Gastrocnemius medialis (tissue), 4 donors: ENCODE measurements around the gene CNTN2.

Experiments
- POLR2A ChIP-seq, 2 donors: fragments of 450-650 bp; IDR thresholded peaks; one replicate each; pipeline ENCODE4 v1.6.1; 2017; ENCODE audit warnings: antibody characterized with exemption in 2 of 2, mild to moderate bottlenecking in 2 of 2, moderate library complexity in 2 of 2
- TF ChIP-seq, protein P1 (sequence below), 5 experiments: fragments of 450-650 bp in 3 of 5; fragments of 200-600 bp in 2 of 5; sonication (generic) in 2 of 5; IDR thresholded peaks in 4 of 5; conservative IDR thresholded peaks in 1 of 5; 1 replicate in 4 of 5; 2 replicates in 1 of 5; pipeline ENCODE4 v1.5.1; 2016 to 2019; ENCODE audit warnings: antibody characterized with exemption in 5 of 5, mild to moderate bottlenecking in 3 of 5, moderate library complexity in 3 of 5

DNA sequence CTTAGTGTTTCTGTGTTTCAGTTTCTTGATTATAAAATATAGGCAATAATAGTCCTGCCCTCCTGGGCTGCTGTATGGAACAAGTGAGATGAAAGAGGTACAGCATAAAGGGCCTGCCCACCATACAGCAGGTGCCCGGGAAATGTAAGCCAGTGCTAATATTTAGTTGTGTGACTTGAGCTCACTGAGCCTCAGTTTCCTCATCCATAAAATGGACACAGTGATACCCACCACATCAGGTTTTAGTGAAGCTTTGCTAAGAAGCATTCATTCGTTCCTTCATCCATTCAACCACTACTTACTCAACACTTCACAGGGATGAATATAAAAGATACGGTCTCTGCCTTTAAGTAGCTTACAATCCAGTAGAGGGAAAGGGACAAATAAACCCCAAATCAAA is 19.9 kb downstream of the CNTN2 start:
- TF ChIP-seq, protein P1, sequence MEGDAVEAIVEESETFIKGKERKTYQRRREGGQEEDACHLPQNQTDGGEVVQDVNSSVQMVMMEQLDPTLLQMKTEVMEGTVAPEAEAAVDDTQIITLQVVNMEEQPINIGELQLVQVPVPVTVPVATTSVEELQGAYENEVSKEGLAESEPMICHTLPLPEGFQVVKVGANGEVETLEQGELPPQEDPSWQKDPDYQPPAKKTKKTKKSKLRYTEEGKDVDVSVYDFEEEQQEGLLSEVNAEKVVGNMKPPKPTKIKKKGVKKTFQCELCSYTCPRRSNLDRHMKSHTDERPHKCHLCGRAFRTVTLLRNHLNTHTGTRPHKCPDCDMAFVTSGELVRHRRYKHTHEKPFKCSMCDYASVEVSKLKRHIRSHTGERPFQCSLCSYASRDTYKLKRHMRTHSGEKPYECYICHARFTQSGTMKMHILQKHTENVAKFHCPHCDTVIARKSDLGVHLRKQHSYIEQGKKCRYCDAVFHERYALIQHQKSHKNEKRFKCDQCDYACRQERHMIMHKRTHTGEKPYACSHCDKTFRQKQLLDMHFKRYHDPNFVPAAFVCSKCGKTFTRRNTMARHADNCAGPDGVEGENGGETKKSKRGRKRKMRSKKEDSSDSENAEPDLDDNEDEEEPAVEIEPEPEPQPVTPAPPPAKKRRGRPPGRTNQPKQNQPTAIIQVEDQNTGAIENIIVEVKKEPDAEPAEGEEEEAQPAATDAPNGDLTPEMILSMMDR (IDR thresholded peaks at IDR 0.05 in 4 of 5, conservative IDR thresholded peaks at IDR 0.05 in 1 of 5), result no peak
- no peak for TF ChIP-seq POLR2A (IDR thresholded peaks at IDR 0.05)
